DMS114 treated with DMSO at 0.1 percent for 48 hours (cell line): ENCODE data around the gene CASS4.
"Not testable (repeated sequence)": the region's sequence is repeated elsewhere in the genome, so short reads cannot be mapped to it uniquely, and the experiment has no call there.

Experiments used
- DNase-seq: peaks from one replicate; lab custom pipeline; 2025; ENCODE audit not compliant: unreplicated experiment; lab: John Stamatoyannopoulos, UW

CASS4 gene, protein sequence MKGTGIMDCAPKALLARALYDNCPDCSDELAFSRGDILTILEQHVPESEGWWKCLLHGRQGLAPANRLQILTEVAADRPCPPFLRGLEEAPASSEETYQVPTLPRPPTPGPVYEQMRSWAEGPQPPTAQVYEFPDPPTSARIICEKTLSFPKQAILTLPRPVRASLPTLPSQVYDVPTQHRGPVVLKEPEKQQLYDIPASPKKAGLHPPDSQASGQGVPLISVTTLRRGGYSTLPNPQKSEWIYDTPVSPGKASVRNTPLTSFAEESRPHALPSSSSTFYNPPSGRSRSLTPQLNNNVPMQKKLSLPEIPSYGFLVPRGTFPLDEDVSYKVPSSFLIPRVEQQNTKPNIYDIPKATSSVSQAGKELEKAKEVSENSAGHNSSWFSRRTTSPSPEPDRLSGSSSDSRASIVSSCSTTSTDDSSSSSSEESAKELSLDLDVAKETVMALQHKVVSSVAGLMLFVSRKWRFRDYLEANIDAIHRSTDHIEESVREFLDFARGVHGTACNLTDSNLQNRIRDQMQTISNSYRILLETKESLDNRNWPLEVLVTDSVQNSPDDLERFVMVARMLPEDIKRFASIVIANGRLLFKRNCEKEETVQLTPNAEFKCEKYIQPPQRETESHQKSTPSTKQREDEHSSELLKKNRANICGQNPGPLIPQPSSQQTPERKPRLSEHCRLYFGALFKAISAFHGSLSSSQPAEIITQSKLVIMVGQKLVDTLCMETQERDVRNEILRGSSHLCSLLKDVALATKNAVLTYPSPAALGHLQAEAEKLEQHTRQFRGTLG

DNA sequence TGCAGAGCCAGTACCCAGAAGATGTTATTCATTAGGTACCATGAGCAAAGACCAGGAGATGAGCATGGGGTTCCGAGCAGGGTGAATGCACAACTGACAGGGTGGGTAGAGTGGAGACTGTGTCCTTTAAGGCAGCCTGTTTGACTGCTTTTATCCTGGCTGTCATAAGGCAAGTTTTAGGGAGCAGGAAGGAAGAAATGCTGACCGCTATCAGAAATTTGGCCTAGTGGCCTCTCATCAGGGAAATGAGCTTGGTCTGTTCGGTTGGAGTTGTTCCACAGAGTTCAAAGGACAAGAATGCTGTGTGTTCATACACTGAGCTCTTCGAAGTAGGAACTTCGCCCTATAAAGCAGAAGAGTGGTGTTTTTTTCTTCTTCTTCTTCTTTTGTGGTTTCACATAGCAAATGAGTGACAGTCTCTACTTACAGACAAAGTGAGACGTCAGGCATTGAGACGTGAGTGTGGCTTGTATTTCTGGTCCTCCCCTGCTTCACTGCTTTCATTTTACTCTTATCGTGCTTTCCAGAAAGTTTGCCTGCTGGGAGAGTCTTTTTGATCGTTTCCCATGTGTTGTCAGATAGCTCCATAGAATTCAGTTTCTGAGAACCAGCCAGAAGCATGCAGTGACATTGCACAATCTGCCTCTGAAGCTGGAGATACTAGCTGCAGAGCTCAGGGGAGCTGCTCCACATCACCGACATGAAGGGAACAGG, at the start of gene CASS4:
Gene CASS4 (plus strand): TSS at position 502 of the 714 bp plus-strand sequence. CDS start 199 bp downstream, at position 701.
- no peak for DNase-seq

DNA sequence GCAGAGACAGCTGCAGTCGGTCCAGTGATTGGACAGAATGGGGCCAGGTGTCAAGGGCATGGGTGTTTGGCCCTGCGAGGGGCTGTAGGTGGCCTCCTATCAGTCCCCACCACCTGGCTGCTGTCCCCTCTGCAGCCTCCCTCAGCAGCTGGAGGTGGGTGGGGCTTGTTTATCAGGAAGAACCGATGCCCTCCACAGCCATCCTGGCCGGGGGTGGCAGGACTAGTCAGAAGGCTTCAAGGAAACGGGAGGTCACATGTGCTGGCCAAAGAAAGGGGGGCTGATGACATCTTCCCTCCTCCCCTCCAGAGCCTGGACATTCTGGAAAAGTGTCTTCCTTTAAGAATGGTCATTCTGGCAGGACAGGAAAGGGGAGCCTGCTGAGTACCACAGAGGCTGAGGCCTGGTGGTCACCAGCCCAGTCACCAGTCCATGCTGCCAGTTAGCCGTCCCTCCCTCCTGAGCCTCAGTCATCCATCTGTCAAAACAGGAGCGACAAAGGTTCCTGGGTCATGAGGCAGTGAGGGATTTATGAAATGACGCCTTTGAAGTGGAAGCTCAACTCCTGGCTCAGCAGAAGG, 49.1 kb upstream of the CASS4 start:
- no peak for DNase-seq

DNA sequence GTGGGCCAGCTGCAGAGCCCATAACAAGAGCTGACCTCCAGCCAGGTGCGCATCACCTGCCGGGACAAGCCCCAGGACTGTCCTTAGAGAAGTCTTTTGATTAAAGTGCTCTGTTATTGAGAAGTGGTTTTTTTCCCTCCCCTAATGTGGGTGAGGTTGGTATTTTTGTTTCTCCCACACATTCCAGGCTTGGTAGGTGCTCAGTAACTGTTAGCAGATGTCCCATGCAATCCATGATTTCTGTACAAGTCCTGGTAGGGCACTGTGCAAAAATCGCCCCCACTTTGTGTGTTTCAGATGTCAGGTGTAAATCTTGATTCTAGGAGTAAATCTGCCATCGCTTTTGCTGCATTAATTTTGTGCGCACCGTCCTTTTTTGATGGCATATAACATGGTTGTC, 48.6 kb upstream of the CASS4 start:
- no peak for DNase-seq

DNA sequence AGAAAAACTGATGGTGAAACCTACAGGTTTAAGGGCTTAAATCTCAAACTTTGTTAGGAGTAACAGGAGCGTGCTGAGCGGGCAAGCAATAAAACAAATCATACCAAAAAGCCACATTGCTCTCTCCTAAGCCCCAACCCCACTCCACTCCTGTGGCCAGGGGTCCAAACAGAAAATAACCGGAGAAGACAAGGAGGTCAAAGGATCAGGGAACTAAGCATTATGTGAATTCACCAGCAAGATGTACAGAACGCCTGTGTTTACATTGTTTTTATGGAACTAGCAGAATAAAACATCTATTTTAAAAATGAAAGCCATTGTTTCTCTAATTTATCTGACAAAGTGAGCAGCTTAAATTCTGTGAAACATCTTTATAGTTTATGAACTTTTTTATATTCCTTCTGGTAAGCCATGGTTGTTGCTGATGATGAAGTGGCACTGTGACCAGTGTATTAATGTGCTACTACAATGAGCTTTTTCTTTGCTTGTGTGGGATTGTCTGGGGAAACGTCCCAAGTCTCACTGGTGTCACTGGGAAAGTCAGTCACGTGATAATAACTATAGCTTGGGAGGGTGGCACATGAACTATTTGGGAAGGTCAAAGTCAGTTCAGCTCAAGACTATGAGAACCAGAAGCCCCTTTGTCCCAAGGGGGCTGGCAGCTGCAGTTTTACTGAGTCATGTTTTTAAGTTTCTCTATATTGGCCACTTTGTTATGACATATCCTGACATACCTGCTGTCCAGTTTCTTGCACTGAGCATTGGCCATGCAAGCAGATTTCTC, 43.5 kb upstream of the CASS4 start:
- DNase-seq: no peak

DNA sequence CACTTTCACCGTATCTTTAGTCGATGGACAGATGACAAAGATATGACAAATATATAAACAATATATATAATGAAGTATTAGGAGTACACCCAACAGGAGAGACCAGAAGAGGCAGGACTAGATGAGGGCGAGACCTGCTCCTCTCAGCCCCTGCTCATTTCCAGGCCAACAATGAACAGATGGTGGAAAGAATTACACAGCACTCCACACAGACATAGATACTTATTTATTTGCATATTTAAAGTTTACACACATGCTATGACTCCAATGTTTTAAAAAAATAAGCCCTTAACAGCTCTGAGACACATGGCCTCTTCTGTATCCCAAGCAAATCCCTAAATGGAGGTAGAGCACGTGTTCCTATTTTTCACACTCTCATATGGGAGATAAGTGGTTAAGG, 42.9 kb upstream of the CASS4 start:
- DNase-seq: no peak

DNA sequence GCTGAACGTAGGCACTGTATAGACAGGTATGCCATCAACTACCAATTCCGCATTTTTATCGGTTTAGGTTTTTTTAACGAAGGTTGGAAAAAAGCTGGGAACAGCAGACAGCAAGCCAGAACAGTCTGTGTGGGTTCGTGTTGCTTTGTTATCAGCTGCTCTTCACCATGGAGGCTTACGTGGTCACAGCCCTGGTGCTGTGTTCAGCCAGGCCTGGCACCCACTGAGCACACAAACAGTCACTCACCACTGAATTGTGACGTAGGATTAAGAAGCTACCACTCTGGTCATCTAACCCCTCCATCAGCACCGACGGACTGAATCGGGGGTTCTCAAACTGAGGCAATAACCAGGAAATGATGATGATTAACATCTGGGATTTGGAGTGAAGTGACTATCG, 40.1 kb upstream of the CASS4 start:
- DNase-seq: no peak

DNA sequence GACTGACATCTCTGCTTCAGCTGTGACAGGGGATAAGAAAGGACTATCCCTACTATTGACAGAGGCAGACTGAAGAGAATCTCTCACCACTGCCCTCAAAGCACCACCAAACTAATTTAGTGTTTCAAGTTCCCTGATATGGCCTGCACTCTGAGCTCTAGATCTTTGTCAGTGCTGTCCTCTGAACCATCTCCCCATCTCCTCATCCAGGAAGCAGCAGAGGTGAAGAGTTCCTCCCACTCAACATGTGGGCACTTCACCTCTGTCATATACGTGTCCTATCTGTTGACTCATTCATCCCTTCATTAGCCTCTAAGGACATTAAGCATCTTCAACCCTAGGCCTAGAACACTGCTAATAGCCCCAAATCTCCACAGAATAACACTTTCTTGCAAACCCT, 39.2 kb upstream of the CASS4 start:
- DNase-seq: no peak

DNA sequence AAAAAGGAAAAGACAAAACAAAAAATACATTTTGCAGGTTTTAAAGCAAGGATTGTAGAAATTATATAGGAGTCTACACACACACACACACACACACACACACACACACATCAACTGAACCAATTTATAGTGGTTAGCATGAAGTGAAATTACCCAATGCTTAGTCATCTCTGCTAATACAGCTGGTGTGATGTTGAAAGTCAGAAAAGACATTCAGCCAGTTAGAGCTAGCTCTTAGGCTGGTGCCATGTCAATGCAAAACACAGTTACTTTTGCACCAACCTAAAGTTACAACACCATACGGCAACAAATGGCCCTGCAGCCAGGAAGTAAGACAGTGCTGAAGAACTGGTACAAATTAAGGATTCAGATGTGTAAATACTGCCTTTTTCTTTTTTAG, 38.1 kb upstream of the CASS4 start:
- DNase-seq: no peak

DNA sequence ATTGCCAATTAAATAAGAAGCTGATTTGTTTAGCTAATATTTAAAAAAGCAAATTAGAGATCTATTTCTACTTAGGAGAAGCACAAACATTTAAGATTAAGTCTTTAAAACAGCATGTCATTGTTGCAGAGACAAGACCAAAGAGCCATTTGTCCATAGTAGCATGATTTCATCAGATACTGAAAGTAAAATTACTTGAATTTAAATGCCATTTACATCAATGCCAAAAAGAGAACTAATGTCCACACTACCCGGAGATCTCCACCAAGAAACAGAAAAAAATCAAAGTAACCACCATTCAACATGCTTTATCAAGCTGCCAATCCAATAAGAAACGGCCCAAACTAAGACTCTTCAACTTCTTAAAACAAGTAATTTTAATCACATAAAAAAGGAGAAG, 35.7 kb upstream of the CASS4 start:
- no peak for DNase-seq

DNA sequence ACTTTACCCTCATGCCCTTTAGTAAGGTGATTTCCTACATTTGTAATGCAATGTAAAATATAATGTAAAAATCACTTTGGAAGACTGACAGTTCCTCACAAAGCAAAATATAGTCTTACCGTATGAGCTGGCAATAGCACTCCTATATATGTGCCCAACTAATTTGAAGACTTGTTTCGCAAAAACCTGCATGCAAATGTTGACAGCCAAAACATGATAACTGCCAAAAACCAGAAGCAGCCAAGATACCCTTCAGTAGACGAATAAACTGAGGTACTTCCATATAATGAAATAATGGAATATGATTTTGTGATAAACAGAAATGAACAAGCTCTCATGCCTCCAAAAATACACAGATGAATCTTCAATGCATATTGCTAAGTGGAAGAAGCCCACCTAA, 33.7 kb upstream of the CASS4 start:
- no peak for DNase-seq

DNA sequence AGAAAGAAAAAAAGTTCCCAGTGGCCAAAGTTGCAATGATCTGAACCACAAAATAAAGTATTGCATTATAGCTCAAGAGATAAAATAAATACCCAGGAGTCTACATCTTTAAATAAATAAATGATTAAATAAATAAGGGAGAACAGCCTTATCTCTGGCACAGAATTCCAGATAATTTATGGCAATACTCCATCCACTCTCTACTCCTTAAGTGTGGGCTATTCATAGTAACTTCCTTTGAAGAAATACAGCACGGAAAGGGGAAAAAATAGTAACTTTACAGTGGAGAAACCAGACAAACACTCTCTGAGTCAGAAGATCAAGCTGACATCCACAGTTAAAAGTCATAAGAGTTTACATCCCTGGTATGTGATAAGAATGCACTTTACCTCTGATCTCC, 31.7 kb upstream of the CASS4 start:
- DNase-seq: no peak

DNA sequence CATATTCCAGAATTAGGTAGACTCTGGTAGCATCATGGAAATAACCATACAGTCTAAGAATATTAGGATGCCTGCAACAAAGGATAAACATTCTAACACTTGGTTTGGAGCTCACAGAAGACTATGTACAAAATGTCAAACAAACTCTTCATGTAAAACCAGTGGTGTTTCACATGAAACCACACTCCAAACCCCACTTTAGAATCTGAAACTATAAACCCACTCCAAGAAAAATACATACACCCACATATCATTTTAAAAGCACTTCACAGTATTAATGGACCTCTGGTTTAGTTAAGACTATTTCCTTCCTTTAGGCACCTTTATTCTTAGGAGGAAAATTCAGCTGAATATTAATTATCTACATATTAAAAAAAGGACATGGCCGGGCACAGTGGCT, 30.6 kb upstream of the CASS4 start:
- no peak for DNase-seq

DNA sequence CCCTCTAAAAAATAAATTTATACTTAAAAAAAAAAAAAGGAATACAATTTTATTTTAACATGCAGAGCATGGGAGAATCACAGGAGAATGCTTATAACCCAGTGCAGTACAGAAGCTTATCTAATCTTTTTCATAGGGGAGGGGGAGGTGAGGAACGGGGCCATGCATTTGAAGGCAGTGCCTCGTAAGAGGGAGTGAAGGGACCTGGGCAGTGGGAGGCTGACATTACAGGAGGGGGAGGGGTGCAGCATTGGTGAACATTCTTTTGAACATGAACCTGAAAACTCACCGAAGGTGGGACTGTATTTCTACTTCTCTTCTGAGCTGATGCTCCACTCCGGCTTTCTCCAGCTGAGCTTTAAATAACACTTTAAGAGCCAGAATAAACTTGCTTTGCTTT, 29.4 kb upstream of the CASS4 start:
- DNase-seq: no peak

DNA sequence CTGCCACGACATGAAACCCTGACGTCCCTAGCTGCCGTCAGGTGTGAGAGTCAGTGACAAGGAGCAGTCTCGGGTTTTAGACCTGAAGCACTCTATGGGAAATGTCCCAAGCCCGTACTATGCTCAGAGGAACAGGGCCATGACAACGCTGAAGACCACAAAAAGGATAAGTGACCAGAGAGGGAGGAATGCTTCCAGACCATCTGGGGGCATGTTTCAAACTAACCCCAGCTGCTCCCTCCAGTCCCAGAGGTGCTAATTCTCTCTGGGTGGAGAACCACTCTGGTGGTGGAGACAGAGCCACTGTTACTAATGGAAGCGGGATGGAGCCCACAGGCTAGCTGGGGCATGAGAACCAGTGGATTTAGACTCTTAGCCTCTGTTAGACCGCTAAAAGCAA, 28.7 kb upstream of the CASS4 start:
- no peak for DNase-seq

DNA sequence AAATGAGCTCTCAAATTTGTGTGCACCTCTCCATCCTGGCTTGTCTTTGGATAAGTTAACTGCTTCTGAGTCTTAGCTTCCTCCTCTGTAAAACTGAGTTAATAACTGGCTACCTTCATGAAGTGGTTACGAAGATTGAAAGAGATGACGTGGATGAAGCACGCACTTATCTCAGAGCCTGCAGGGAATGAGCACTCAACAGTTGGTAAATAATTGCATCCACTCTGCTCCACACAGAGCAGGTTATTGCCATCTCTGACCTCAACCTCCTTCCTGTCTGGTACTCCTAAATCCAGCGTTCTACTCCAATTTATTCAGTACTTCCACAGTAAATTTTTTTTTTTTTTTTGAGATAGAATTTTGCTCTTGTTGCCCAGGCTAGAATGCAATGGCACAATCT, 26.9 kb upstream of the CASS4 start:
- DNase-seq: no peak

DNA sequence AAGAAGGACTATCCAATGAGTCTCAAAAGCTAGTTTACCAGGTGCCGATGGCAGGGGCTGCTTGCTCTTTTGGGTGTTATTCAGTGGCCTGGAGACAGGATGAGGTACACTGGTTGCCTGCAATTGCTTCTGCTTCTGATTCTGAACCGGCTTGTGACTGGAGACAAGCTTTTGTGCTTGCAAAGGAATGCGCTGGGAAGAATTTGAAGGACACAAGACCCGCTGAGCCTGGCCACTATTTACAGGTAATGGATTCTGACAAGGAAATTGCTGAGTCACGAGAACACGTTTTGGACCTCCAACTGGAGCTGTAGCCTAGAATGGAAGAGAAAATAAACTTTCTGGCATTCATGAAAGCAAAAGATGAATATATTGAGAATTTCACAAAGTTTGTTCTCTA, 25.8 kb upstream of the CASS4 start:
- no peak for DNase-seq

DNA sequence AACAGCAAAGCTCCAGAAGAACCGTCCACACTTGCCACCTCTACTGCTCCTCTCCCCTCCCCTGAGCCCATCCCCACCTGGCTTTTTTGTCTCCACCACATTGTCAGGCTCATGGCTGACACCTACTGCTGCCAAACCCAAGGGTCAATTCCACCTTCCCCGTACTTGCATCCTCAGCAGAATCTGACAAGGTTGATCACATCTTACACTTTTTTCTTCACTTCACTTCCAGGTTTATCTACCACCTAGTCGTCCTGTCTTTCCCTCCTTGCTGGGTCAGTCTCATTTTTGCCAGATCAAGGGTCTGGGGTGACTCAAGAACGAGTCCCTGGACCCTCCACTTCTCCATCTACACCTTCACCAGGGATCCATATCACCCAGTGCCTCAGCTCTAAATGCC, 23.2 kb upstream of the CASS4 start:
- no peak for DNase-seq

DNA sequence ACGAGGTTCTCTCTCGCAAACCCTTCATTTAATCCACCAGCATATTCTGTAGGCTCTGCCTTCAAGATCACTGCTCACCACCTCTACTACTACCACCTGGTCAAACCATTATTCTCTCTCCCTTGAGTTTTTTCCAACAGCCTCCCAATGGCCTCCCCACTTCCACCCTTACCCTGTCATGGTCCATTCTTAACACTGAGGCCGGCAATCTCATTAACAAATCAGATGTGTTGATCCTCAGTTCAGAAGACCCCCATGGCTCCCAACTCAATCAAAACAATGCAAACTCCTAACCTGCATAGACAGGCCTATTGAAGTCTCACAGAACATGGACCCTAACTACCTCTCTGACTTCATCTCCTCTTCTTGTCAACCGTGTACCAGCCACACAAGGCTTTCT, 22.3 kb upstream of the CASS4 start:
- no peak for DNase-seq

DNA sequence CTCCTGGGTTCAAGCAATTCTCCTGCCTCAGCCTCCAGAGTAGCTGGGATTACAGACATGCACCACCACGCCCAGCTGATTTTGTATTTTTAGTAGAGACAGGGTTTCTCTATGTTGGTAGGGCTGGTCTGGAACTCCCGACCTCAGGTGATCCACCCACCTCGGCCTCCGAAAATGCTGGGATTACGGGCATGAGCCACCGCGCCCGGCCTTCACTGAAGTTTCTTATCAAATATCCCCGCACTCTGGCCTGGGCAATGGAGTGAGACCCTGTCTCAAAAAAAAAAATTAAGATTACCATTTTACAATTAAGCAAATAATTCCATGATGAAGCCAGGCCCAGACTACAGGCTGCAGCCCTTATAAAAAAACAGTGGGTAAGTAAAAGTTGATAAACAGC, 21.7 kb upstream of the CASS4 start:
- not testable (repeated sequence) for DNase-seq

DNA sequence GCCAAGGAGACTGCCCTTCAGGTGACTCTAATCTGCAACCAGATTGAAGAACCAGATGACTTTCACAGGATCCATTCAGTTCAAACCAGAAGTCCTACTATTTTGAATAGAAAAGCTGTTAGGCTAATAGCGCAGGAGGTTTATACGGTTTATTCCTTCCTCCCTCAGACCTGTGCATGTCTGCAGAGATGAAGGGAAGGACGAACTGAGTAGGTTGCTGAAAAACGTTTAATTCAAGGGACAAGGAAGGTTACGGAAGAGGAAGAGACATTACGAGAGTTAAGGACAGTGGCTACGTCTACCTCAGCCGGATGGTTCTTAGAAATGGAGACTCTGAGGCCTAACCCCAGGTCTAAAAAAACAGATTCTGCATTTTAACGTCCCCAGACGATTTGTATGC, 21.0 kb upstream of the CASS4 start:
- no peak for DNase-seq
